CD4-positive, alpha-beta T cell (primary cell): ENCODE data around the gene VGLL1. TPM values are rescaled to one million over a fixed set of nuclear protein-coding genes. Genes with fewer than 3 reads are reported as not detected.

Source experiments
- ATAC-seq: fragments of 200-7000 bp; cut with Tn5 transposase; one replicate; pipeline ENCODE4 v1.10.0; 2022; ENCODE audit warnings: mild to moderate bottlenecking; ENCODE audit not compliant: poor library complexity
- CTCF ChIA-PET: fragments of 350-600 bp; sonication (Branson Sonifier 250); formaldehyde crosslinking; loops from one replicate; lab custom pipeline; 2021; ENCODE audit warnings: antibody characterized with exemption, inconsistent platforms; lab: Charles Lee
- POLR2A ChIA-PET: fragments of 350-600 bp; sonication (Branson Sonifier 250); formaldehyde crosslinking; loops from one replicate; lab custom pipeline; 2021; ENCODE audit warnings: antibody characterized with exemption, inconsistent platforms; lab: Charles Lee
- DNase-seq, 14 experiments: peaks; one replicate each; pipeline ENCODE4 v3.0.0-alpha.2; 2013 to 2020; ENCODE audit warnings: mixed read lengths in 2 of 14
- H3K27ac ChIP-seq, 2 donors: one replicate each; pipeline versions ENCODE4 v1.5.1 to v1.7.0; 2013; ENCODE audit warnings: low read length in 2 of 2, low read depth in 1 of 2, mild to moderate bottlenecking in 1 of 2
- H3K27me3 ChIP-seq, 2 experiments: 1 replicate in 1 of 2; 2 replicates in 1 of 2; pipeline versions ENCODE4 v1.6.1 to v1.7.0; 2013; ENCODE audit warnings: low read length in 2 of 2, control low read depth in 1 of 2, mild to moderate bottlenecking in 1 of 2, moderate library complexity in 1 of 2; ENCODE audit not compliant: insufficient read depth in 2 of 2, control insufficient read depth in 1 of 2
- H3K36me3 ChIP-seq: one replicate; pipeline ENCODE4 v1.6.1; 2013; ENCODE audit warnings: low read length, control low read depth; ENCODE audit not compliant: insufficient read depth
- H3K4me1 ChIP-seq: one replicate; pipeline ENCODE4 v1.6.1; 2013; ENCODE audit warnings: low read length, control low read depth; ENCODE audit not compliant: insufficient read depth
- H3K4me3 ChIP-seq: one replicate; pipeline ENCODE4 v1.5.1; 2013; ENCODE audit warnings: mild to moderate bottlenecking, low read length, moderate library complexity
- H3K9me3 ChIP-seq, 2 experiments: 1 replicate in 1 of 2; 2 replicates in 1 of 2; pipeline versions ENCODE4 v1.6.1 to v1.7.0; 2013; ENCODE audit warnings: low read length in 2 of 2, mild to moderate bottlenecking in 2 of 2, control low read depth in 1 of 2, moderate library complexity in 1 of 2; ENCODE audit not compliant: control insufficient read depth in 1 of 2, insufficient read depth in 1 of 2
- H3K27ac Mint-ChIP-seq: one replicate; pipeline ENCODE4 v1.8.0; 2020; ENCODE audit warnings: mixed read lengths
- H3K27me3 Mint-ChIP-seq: one replicate; pipeline ENCODE4 v1.8.0; 2021; ENCODE audit warnings: mixed read lengths
- H3K36me3 Mint-ChIP-seq: one replicate; pipeline ENCODE4 v1.8.0; 2021; ENCODE audit warnings: low read depth, mixed read lengths
- H3K4me1 Mint-ChIP-seq: one replicate; pipeline ENCODE4 v1.8.0; 2021; ENCODE audit warnings: low read depth, mixed read lengths
- H3K4me3 Mint-ChIP-seq: one replicate; pipeline ENCODE4 v1.8.0; 2020; ENCODE audit warnings: mild to moderate bottlenecking, mixed read lengths
- H3K9me3 Mint-ChIP-seq: one replicate; pipeline ENCODE4 v1.8.0; 2020; ENCODE audit warnings: mixed read lengths
- intact Hi-C, 2 experiments: fragments of 100-400 bp; cut with DNase I in 1 of 2; cut with micrococcal nuclease in 1 of 2; formaldehyde crosslinking; loops; one replicate each; pipeline versions ENCODE4 v1.15.1 to v1.9.0; 2023 to 2025; cut with DNase I, micrococcal nuclease
- total RNA-seq, 174 experiments: library from RNA in 2 of 174; stranded (reverse) in 2 of 174; gene quantifications; one replicate each; pipeline ENCODE4 v1.2.3 and lab custom pipeline; 2021 to 2026
- TF ChIP-seq, protein P1 (sequence below): fragments of 200-600 bp; IDR thresholded peaks from one replicate; pipeline ENCODE4 v1.8.0; 2022; ENCODE audit warnings: antibody characterized with exemption, mild to moderate bottlenecking

VGLL1 gene
- total RNA-seq, 2 experiments from 2014 or later: not detected

DNA sequence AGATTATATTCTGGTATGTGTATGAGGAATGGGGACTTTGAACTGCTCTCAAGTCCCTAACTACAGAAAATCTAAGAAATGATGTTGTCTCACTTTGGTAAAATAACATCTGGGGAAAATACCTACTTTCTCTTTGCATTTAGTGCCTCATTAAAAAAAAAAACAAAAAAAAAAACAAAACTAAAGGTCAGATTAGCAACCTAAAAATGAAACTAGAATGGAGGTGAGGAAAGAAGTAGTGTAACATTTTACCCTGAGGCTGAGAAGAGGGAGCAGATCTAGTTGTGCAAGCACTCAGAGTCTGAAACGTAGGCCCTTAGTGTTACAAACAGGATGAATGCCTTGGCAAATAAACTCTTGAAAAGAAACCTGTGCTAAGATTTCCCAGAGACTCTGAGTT lies 56.0 kb downstream of the VGLL1 start:
- peak in 3 of 14 experiments; percentile 59 to 66 (median 63) for DNase-seq
- TF ChIP-seq, protein P1, sequence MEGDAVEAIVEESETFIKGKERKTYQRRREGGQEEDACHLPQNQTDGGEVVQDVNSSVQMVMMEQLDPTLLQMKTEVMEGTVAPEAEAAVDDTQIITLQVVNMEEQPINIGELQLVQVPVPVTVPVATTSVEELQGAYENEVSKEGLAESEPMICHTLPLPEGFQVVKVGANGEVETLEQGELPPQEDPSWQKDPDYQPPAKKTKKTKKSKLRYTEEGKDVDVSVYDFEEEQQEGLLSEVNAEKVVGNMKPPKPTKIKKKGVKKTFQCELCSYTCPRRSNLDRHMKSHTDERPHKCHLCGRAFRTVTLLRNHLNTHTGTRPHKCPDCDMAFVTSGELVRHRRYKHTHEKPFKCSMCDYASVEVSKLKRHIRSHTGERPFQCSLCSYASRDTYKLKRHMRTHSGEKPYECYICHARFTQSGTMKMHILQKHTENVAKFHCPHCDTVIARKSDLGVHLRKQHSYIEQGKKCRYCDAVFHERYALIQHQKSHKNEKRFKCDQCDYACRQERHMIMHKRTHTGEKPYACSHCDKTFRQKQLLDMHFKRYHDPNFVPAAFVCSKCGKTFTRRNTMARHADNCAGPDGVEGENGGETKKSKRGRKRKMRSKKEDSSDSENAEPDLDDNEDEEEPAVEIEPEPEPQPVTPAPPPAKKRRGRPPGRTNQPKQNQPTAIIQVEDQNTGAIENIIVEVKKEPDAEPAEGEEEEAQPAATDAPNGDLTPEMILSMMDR: no peak
- Histone ChIP-seq H3K27ac (peak overlapping the region; percentile 59 to 72), H3K27me3 (no peaks in the 10 kb centered on the region), H3K9me3 (no peaks in the 10 kb centered on the region), H3K4me3 (no peak overlapping the region), H3K36me3 (no peaks in the 10 kb centered on the region), H3K4me1 (peaks cover 49% of the 10 kb centered on the region)
- intact Hi-C loops: loop anchor here in 1 of 2 experiments (5.0 to 10.0 kb wide), 3 partner anchors 49 to 187 kb away; partner anchors contain the start of gene HTATSF1
- peak; percentile 15 for ATAC-seq
- ChIA-PET CTCF (interaction anchor here (0.8 to 1.0 kb wide), 3 partner anchors 11 to 107 kb away, joined by 3 to 4 read pairs (median 3); no protein-coding TSS in a partner anchor), POLR2A (interaction anchor here (0.8 to 1.3 kb wide), 4 partner anchors 11 to 91 kb away, joined by 3 to 4 read pairs (median 4); partner anchors contain the start of gene HTATSF1)
- peaks cover 2% of the 10 kb centered on the region for H3K9me3 Mint-ChIP-seq
- peak overlapping the region; percentile 7 for H3K4me3 Mint-ChIP-seq
- H3K4me1 Mint-ChIP-seq: peaks cover 44% of the 10 kb centered on the region
- peak overlapping the region; percentile 92 for H3K27ac Mint-ChIP-seq
- no peaks in the 10 kb centered on the region for H3K27me3 Mint-ChIP-seq
- no peaks in the 10 kb centered on the region for H3K36me3 Mint-ChIP-seq

- no peak overlapping the region for H3K4me3 ChIP-seq
- TF ChIP-seq, protein P1: no peak
- H3K9me3 ChIP-seq: no peaks in the 10 kb centered on the region
- ATAC-seq (no peak), DNase-seq (no peak)
- Mint-ChIP-seq H3K36me3 (no peaks in the 10 kb centered on the region), H3K27me3 (no peaks in the 10 kb centered on the region), H3K4me3 (no peak overlapping the region), H3K9me3 (peaks cover 2% of the 10 kb centered on the region), H3K27ac (peak overlapping the region; percentile 33), H3K4me1 (peaks cover 33% of the 10 kb centered on the region)
- POLR2A ChIA-PET: no interaction called here
- H3K27me3 ChIP-seq: no peaks in the 10 kb centered on the region
- H3K4me1 ChIP-seq: peaks cover 43% of the 10 kb centered on the region
- intact Hi-C loops: loop anchor here (1.0 to 10.0 kb wide), 4 partner anchors 37 to 185 kb away; partner anchors contain the start of gene HTATSF1 (in 1 of the 2)
- CTCF ChIA-PET: no interaction called here
- no peak overlapping the region for H3K27ac ChIP-seq
- H3K36me3 ChIP-seq: no peaks in the 10 kb centered on the region
Observed at GRCh38 chrX:136589966-136590365, 58.0 kb downstream of the VGLL1 start.

- H3K4me1 Mint-ChIP-seq: peaks cover 36% of the 10 kb centered on the region
- intact Hi-C loops: no loop called here
- H3K4me3 Mint-ChIP-seq: peak overlapping the region; percentile 45
Observed at GRCh38 chrX:136597356-136597755, 65.3 kb downstream of the VGLL1 start.

More at GRCh38 chrX:136597356-136597755, 65.3 kb downstream of the VGLL1 start:
- Histone ChIP-seq H3K9me3 (no peaks in the 10 kb centered on the region), H3K36me3 (no peaks in the 10 kb centered on the region), H3K27me3 (no peaks in the 10 kb centered on the region), H3K4me3 (no peak overlapping the region), H3K4me1 (peaks cover 19% of the 10 kb centered on the region), H3K27ac (no peak overlapping the region)
- Mint-ChIP-seq H3K36me3 (no peaks in the 10 kb centered on the region), H3K9me3 (no peaks in the 10 kb centered on the region), H3K27me3 (no peaks in the 10 kb centered on the region), H3K27ac (peak overlapping the region; percentile 84)
- ChIA-PET CTCF (interaction anchor here (0.9 kb wide), 1 partner anchor 20 kb away, joined by 3 read pairs; no protein-coding TSS in a partner anchor), POLR2A (interaction anchor here (1.5 kb wide), 1 partner anchor 60 kb away, joined by 5 read pairs; no protein-coding TSS in a partner anchor)
- peak; percentile 52 for ATAC-seq
- TF ChIP-seq, protein P1: no peak
- DNase-seq: no peak
